Uterus (tissue), 2 donors: Measurements from ENCODE around the gene ABCA2.

Experiments used
- POLR2A ChIP-seq, 2 donors: fragments of 450-650 bp; IDR thresholded peaks; one replicate each; pipeline ENCODE4 v1.6.1; 2016; ENCODE audit warnings: antibody characterized with exemption in 2 of 2, mild to moderate bottlenecking in 1 of 2, moderate library complexity in 1 of 2
- TF ChIP-seq, protein P1 (sequence below), 4 experiments: fragments of 200-600 bp in 2 of 4; fragments of 450-650 bp in 2 of 4; sonication (generic) in 2 of 4; IDR thresholded peaks; one replicate each; pipeline ENCODE4 v1.5.1; 2016 to 2019; ENCODE audit warnings: antibody characterized with exemption in 4 of 4, mild to moderate bottlenecking in 2 of 4, moderate library complexity in 1 of 4

DNA sequence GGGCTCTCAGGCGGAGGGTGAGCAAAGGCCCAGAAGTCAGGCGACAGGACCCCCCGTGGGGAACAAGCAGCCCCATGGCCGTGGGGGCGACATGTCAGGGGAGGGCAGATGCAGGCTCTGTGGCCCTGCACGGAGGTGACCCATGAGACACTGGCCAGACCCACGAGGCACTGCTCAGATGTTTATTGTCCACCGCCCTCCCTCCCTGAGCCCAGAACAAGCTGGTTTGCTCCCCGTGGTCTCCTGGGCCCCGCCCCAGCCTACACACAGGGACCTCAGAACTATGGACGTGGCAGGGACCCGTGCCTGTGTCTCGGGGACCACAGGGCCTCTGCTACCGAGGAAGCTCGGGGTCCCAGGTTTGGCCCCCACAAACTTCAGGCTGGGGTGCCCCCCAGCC is 2.0 kb upstream of the ABCA2 start:
- TF ChIP-seq, protein P1, sequence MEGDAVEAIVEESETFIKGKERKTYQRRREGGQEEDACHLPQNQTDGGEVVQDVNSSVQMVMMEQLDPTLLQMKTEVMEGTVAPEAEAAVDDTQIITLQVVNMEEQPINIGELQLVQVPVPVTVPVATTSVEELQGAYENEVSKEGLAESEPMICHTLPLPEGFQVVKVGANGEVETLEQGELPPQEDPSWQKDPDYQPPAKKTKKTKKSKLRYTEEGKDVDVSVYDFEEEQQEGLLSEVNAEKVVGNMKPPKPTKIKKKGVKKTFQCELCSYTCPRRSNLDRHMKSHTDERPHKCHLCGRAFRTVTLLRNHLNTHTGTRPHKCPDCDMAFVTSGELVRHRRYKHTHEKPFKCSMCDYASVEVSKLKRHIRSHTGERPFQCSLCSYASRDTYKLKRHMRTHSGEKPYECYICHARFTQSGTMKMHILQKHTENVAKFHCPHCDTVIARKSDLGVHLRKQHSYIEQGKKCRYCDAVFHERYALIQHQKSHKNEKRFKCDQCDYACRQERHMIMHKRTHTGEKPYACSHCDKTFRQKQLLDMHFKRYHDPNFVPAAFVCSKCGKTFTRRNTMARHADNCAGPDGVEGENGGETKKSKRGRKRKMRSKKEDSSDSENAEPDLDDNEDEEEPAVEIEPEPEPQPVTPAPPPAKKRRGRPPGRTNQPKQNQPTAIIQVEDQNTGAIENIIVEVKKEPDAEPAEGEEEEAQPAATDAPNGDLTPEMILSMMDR (IDR thresholded peaks at IDR 0.05): no peak
- no peak for TF ChIP-seq POLR2A (IDR thresholded peaks at IDR 0.05)
